GM23338 (cell line): Measurements from ENCODE around the gene ZMAT3. TPM values are rescaled to one million over a fixed set of nuclear protein-coding genes. Genes with fewer than 3 reads are reported as not detected.

ENCODE experiments used
- ATAC-seq: fragments of 200-7000 bp; cut with Tn5 transposase; 3 replicates; pipeline ENCODE4 v1.9.1; 2020
- DNase-seq: peaks from one replicate; pipeline ENCODE4 v3.0.0-alpha.2; 2015; ENCODE audit warnings: low spot score
- H2AFZ ChIP-seq: fragments of 200-600 bp; sonication (generic); 2 replicates; pipeline ENCODE4 v1.8.0; 2016; ENCODE audit warnings: antibody characterized with exemption, mild to moderate bottlenecking, moderate library complexity
- H3F3A ChIP-seq: fragments of 200-600 bp; sonication (generic); replicated peaks from 2 replicates; pipeline ENCODE4 v1.8.0; 2017; ENCODE audit warnings: antibody characterized with exemption, mixed run types, low read depth
- H3K27ac ChIP-seq: fragments of 200-600 bp; sonication (generic); 2 replicates; pipeline ENCODE4 v1.6.1; 2016; ENCODE audit warnings: low read depth
- H3K27me3 ChIP-seq: fragments of 200-600 bp; sonication (generic); 2 replicates; pipeline ENCODE4 v1.8.0; 2016; ENCODE audit warnings: mild to moderate bottlenecking, mixed run types, moderate library complexity; ENCODE audit not compliant: insufficient read depth
- H3K36me3 ChIP-seq: fragments of 200-600 bp; sonication (generic); 2 replicates; pipeline ENCODE4 v1.8.0; 2016; ENCODE audit warnings: mild to moderate bottlenecking; ENCODE audit not compliant: insufficient read depth
- H3K4me1 ChIP-seq: fragments of 200-600 bp; sonication (generic); 2 replicates; pipeline ENCODE4 v1.8.0; 2016; ENCODE audit warnings: mild to moderate bottlenecking, moderate library complexity; ENCODE audit not compliant: insufficient read depth
- H3K4me2 ChIP-seq: fragments of 200-600 bp; sonication (generic); 2 replicates; pipeline ENCODE4 v1.7.1; 2017; ENCODE audit warnings: mixed run types
- H3K4me3 ChIP-seq: fragments of 200-600 bp; sonication (generic); 2 replicates; pipeline ENCODE4 v1.6.1; 2016; ENCODE audit warnings: mixed run types
- H3K79me2 ChIP-seq: fragments of 200-600 bp; sonication (generic); replicated peaks from 2 replicates; pipeline ENCODE4 v1.8.0; 2017; ENCODE audit warnings: mild to moderate bottlenecking; ENCODE audit not compliant: insufficient read depth
- H3K9me2 ChIP-seq: fragments of 200-600 bp; sonication (generic); 2 replicates; pipeline ENCODE4 v1.8.0; 2017; ENCODE audit not compliant: insufficient read depth
- H4K20me1 ChIP-seq: fragments of 200-600 bp; sonication (generic); replicated peaks from 2 replicates; pipeline ENCODE4 v1.8.0; 2017; ENCODE audit warnings: mild to moderate bottlenecking; ENCODE audit not compliant: insufficient read depth
- H3K27ac Mint-ChIP-seq: 2 replicates; pipeline ENCODE4 v1.8.0; 2020; ENCODE audit warnings: inconsistent platforms, mild to moderate bottlenecking, moderate library complexity, mixed read lengths
- H3K27me3 Mint-ChIP-seq: 3 replicates; pipeline ENCODE4 v1.8.0; 2022; ENCODE audit warnings: low read depth, mild to moderate bottlenecking, moderate library complexity, mixed read lengths, inconsistent platforms; ENCODE audit not compliant: insufficient read depth, poor library complexity
- H3K36me3 Mint-ChIP-seq: 3 replicates; pipeline ENCODE4 v1.8.0; 2021; ENCODE audit warnings: low read depth, mild to moderate bottlenecking, inconsistent platforms, moderate library complexity, mixed read lengths
- H3K4me1 Mint-ChIP-seq: 3 replicates; pipeline ENCODE4 v1.8.0; 2020; ENCODE audit warnings: mild to moderate bottlenecking, inconsistent platforms, mixed read lengths
- H3K4me3 Mint-ChIP-seq: 3 replicates; pipeline ENCODE4 v1.8.0; 2021; ENCODE audit warnings: moderate library complexity, mild to moderate bottlenecking, inconsistent platforms, mixed read lengths
- H3K9me3 Mint-ChIP-seq: 3 replicates; pipeline ENCODE4 v1.8.0; 2020; ENCODE audit warnings: moderate library complexity, mild to moderate bottlenecking, inconsistent platforms, mixed read lengths
- CREB1 ChIP-seq: fragments of 250-450 bp; sonication (Bioruptor Pico); IDR thresholded peaks from 2 replicates; pipeline ENCODE4 v1.5.0; 2020; ENCODE audit warnings: low read depth, mild to moderate bottlenecking, moderate library complexity
- ETS1 ChIP-seq: IDR thresholded peaks from 2 replicates; pipeline ENCODE4 v1.6.1; 2016; ENCODE audit warnings: antibody characterized with exemption
- JUNB ChIP-seq: IDR thresholded peaks from one replicate; pipeline ENCODE4 v1.6.1; 2016; ENCODE audit warnings: antibody characterized with exemption; ENCODE audit not compliant: unreplicated experiment
- NANOG ChIP-seq: IDR thresholded peaks from 2 replicates; pipeline ENCODE4 v1.6.1; 2016; ENCODE audit warnings: antibody characterized with exemption, borderline replicate concordance
- POLR2AphosphoS5 ChIP-seq: IDR thresholded peaks from 2 replicates; pipeline ENCODE4 v1.6.1; 2016; ENCODE audit warnings: antibody characterized with exemption, low read depth
- STAT1 ChIP-seq: IDR thresholded peaks from one replicate; pipeline ENCODE4 v1.6.1; 2016; ENCODE audit warnings: antibody characterized with exemption; ENCODE audit not compliant: unreplicated experiment
- ZNF114 ChIP-seq: fragments of 250-450 bp; sonication (Bioruptor Pico); IDR thresholded peaks from 2 replicates; pipeline ENCODE4 v1.5.0; 2020; ENCODE audit warnings: mild to moderate bottlenecking, moderate library complexity
- ZNF331 ChIP-seq: fragments of 250-450 bp; sonication (Bioruptor Pico); IDR thresholded peaks from 2 replicates; pipeline ENCODE4 v1.5.0; 2020; ENCODE audit warnings: low read depth, mild to moderate bottlenecking, moderate library complexity
- ZNF462 ChIP-seq: fragments of 250-450 bp; sonication (Bioruptor Pico); IDR thresholded peaks from 2 replicates; pipeline ENCODE4 v1.5.0; 2020; ENCODE audit warnings: mild to moderate bottlenecking, moderate library complexity
- polyA plus RNA-seq: library from polyadenylated mRNA; unstranded; fragments of >200 nt; fragmentation: Nextera tagmentation; extraction: Ambion mirVana; gene quantifications from 2 replicates; pipeline ENCODE4 v1.2.1, GENCODE V29; 2016
- total RNA-seq: library from RNA; depleted of rRNA; stranded (reverse); fragments of >200 nt; shearing (Covaris generic); gene quantifications from 2 replicates; pipeline ENCODE4 v1.2.3, GENCODE V29; 2014
- TF ChIP-seq, protein P1 (sequence below): IDR thresholded peaks from one replicate; pipeline ENCODE4 v1.6.1; 2018; ENCODE audit warnings: antibody characterized with exemption; ENCODE audit not compliant: unreplicated experiment
- TF ChIP-seq, protein P2 (sequence below), 2 experiments: fragments of 200-600 bp in 1 of 2; sonication (generic) in 1 of 2; conservative IDR thresholded peaks; 2 replicates each; pipeline versions ENCODE4 v1.5.1 to v1.6.1; 2016 to 2017; ENCODE audit warnings: antibody characterized with exemption in 2 of 2, low read depth in 2 of 2, mild to moderate bottlenecking in 2 of 2, moderate library complexity in 1 of 2

Gene ZMAT3
- total and polyA plus RNA-seq, 2 experiments from 2014 or later = 10.0 to 17.3 TPM

DNA sequence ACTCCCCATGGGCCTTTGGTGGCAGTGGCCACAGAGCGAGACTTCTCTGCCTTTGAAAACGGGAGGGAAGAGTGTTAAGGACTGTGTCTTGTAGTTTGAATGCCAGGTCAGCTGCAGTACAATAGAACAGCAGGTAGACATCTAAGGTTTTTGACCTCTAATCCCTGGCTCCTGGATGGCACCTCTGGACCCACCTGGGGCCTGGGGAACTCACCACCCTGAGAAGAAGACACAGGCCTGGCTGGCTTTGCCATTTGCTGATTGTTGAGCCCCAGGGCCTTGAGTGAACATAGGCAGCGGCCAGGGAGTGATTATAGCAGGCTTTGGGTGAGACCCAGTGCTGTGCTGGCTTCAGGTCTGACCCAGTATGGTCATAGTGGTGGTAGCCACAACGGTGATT is 66.4 kb downstream of the ZMAT3 start (continued):
- TF ChIP-seq ETS1 (no peak), POLR2AphosphoS5 (no peak), CREB1 (CRISPR knock-in tag) (no peak), JUNB (no peak), NANOG (no peak), ZNF331 (CRISPR knock-in tag) (no peak)

DNA sequence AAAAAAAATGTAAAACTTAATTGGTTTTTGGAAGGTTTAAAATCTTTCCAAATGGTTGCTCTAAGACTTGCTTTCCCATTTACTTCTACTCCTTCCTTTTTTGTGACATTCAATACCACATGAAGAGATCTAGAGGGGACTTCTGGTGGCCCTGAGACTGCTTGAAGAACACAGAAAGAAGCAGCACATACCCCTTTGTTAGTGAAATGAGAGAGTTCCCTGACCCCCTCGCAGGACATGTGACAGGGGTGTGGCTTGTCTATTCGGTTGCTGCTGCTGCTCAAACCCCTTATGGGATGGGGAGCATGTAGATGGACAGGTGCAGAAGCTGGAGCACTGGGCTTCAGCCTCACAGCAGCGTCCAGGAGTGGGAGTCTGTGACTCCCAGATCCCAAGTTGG is 71.0 kb downstream of the ZMAT3 start:
- Histone ChIP-seq H3K79me2 (no peaks in the 10 kb centered on the region), H3K4me3 (no peak overlapping the region), H3K4me1 (no peaks in the 10 kb centered on the region), H3F3A (no peaks in the 10 kb centered on the region), H3K36me3 (no peaks in the 10 kb centered on the region), H3K27ac (no peak overlapping the region), H3K27me3 (no peaks in the 10 kb centered on the region), H2AFZ (no peak overlapping the region), H4K20me1 (no peaks in the 10 kb centered on the region), H3K9me2 (no peaks in the 10 kb centered on the region), H3K4me2 (no peak overlapping the region)
- peak; percentile 6 for DNase-seq
- Mint-ChIP-seq H3K4me3 (no peak overlapping the region), H3K9me3 (peaks cover 6% of the 10 kb centered on the region; the same call in 2 of the 3 replicates), H3K27ac (no peak overlapping the region), H3K36me3 (0 out of 3 replicates have a peak, but pooled peaks cover 4% of the 10 kb centered on the region), H3K27me3 (peaks cover 4% of the 10 kb centered on the region), H3K4me1 (no peaks in the 10 kb centered on the region; the same call in 2 of the 3 replicates)
- no peak for ATAC-seq
- no peak for TF ChIP-seq JUNB
- TF ChIP-seq CREB1 (CRISPR knock-in tag) = no peak
- TF ChIP-seq POLR2AphosphoS5 = no peak
- TF ChIP-seq, protein P1, sequence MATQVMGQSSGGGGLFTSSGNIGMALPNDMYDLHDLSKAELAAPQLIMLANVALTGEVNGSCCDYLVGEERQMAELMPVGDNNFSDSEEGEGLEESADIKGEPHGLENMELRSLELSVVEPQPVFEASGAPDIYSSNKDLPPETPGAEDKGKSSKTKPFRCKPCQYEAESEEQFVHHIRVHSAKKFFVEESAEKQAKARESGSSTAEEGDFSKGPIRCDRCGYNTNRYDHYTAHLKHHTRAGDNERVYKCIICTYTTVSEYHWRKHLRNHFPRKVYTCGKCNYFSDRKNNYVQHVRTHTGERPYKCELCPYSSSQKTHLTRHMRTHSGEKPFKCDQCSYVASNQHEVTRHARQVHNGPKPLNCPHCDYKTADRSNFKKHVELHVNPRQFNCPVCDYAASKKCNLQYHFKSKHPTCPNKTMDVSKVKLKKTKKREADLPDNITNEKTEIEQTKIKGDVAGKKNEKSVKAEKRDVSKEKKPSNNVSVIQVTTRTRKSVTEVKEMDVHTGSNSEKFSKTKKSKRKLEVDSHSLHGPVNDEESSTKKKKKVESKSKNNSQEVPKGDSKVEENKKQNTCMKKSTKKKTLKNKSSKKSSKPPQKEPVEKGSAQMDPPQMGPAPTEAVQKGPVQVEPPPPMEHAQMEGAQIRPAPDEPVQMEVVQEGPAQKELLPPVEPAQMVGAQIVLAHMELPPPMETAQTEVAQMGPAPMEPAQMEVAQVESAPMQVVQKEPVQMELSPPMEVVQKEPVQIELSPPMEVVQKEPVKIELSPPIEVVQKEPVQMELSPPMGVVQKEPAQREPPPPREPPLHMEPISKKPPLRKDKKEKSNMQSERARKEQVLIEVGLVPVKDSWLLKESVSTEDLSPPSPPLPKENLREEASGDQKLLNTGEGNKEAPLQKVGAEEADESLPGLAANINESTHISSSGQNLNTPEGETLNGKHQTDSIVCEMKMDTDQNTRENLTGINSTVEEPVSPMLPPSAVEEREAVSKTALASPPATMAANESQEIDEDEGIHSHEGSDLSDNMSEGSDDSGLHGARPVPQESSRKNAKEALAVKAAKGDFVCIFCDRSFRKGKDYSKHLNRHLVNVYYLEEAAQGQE = no peak
- TF ChIP-seq ZNF114 (CRISPR knock-in tag) = no peak
- TF ChIP-seq STAT1 = no peak
- TF ChIP-seq, protein P2, sequence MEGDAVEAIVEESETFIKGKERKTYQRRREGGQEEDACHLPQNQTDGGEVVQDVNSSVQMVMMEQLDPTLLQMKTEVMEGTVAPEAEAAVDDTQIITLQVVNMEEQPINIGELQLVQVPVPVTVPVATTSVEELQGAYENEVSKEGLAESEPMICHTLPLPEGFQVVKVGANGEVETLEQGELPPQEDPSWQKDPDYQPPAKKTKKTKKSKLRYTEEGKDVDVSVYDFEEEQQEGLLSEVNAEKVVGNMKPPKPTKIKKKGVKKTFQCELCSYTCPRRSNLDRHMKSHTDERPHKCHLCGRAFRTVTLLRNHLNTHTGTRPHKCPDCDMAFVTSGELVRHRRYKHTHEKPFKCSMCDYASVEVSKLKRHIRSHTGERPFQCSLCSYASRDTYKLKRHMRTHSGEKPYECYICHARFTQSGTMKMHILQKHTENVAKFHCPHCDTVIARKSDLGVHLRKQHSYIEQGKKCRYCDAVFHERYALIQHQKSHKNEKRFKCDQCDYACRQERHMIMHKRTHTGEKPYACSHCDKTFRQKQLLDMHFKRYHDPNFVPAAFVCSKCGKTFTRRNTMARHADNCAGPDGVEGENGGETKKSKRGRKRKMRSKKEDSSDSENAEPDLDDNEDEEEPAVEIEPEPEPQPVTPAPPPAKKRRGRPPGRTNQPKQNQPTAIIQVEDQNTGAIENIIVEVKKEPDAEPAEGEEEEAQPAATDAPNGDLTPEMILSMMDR (conservative IDR thresholded peaks at IDR 0.05; ENCODE audit: low read depth in 2 of 2) = no peak
- TF ChIP-seq ZNF462 (CRISPR knock-in tag) = no peak
- TF ChIP-seq NANOG = no peak
- no peak for TF ChIP-seq ZNF331 (CRISPR knock-in tag)
- no peak for TF ChIP-seq ETS1
